Osteocyte (in vitro differentiated cells): Measurements from ENCODE around the gene TNPO2. TPM values are rescaled to one million over a fixed set of nuclear protein-coding genes. Genes with fewer than 3 reads are reported as not detected.
A peak's percentile ranks its signal among the peaks of the same experiment; 100 is the strongest.

ENCODE experiments used
- DNase-seq: peaks from one replicate; pipeline ENCODE4 v3.0.0; 2021; ENCODE audit warnings: mixed read lengths; ENCODE audit not compliant: unreplicated experiment; ENCODE audit errors: extremely low spot score
- H3K27ac Mint-ChIP-seq: one replicate; pipeline ENCODE4 v1.8.0; 2021; ENCODE audit warnings: mild to moderate bottlenecking, mixed read lengths; ENCODE audit not compliant: unreplicated experiment
- H3K27me3 Mint-ChIP-seq: one replicate; pipeline ENCODE4 v1.8.0; 2021; ENCODE audit warnings: mixed read lengths; ENCODE audit not compliant: unreplicated experiment
- H3K36me3 Mint-ChIP-seq: one replicate; pipeline ENCODE4 v1.8.0; 2021; ENCODE audit warnings: mixed read lengths; ENCODE audit not compliant: unreplicated experiment
- H3K4me1 Mint-ChIP-seq: one replicate; pipeline ENCODE4 v1.8.0; 2021; ENCODE audit warnings: mixed read lengths; ENCODE audit not compliant: unreplicated experiment
- H3K4me3 Mint-ChIP-seq: one replicate; pipeline ENCODE4 v1.8.0; 2021; ENCODE audit warnings: mild to moderate bottlenecking, moderate library complexity, mixed read lengths; ENCODE audit not compliant: unreplicated experiment
- H3K9me3 Mint-ChIP-seq: one replicate; pipeline ENCODE4 v1.8.0; 2021; ENCODE audit warnings: mixed read lengths; ENCODE audit not compliant: unreplicated experiment
- CTCF ChIP-seq: fragments of 200-600 bp; sonication (generic); IDR thresholded peaks from 2 replicates; pipeline ENCODE4 v1.5.0; 2021; ENCODE audit warnings: antibody characterized with exemption, mild to moderate bottlenecking, moderate library complexity
- total RNA-seq: library from RNA; stranded (reverse); gene quantifications from 2 replicates; pipeline ENCODE4 v1.2.1, GENCODE V29; 2021

The TNPO2 gene
- total RNA-seq, 1 donor from 2014 or later = 93.3 TPM

GRCh38 chr19:12751635-12752034 lies 27.9 kb upstream of the TNPO2 start, which contains the start of gene BEST2:
Gene BEST2 (plus strand): TSS chr19:12751791. CDS start chr19:12752593, 802 bp downstream.
- DNase-seq = no peak
- Mint-ChIP-seq H3K9me3 (no peaks in the 10 kb centered on the region), H3K4me1 (peaks cover 20% of the 10 kb centered on the region), H3K36me3 (peaks cover 12% of the 10 kb centered on the region), H3K27me3 (peaks cover 23% of the 10 kb centered on the region), H3K4me3 (no peak within 1 kb of the TSS), H3K27ac (no peak within 1 kb of the TSS)
- TF ChIP-seq CTCF = no peak

GRCh38 chr19:12750851-12751250 lies 27.1 kb upstream of the TNPO2 start:
- TF ChIP-seq CTCF = no peak
- H3K27me3 Mint-ChIP-seq = peaks cover 23% of the 10 kb centered on the region
- H3K4me1 Mint-ChIP-seq = peaks cover 20% of the 10 kb centered on the region

GRCh38 chr19:12749938-12750521 lies 26.3 kb upstream of the TNPO2 start:
- Mint-ChIP-seq H3K4me3 (peak overlapping the region; percentile 15), H3K27me3 (peaks cover 23% of the 10 kb centered on the region), H3K36me3 (peaks cover 18% of the 10 kb centered on the region), H3K9me3 (no peaks in the 10 kb centered on the region), H3K27ac (no peak overlapping the region), H3K4me1 (peaks cover 20% of the 10 kb centered on the region)
- TF ChIP-seq CTCF = no peak
- DNase-seq = no peak

More at GRCh38 chr19:12750851-12751250, 27.1 kb upstream of the TNPO2 start:
- DNase-seq = no peak
- Mint-ChIP-seq H3K36me3 (peaks cover 15% of the 10 kb centered on the region), H3K4me3 (no peak overlapping the region), H3K9me3 (no peaks in the 10 kb centered on the region), H3K27ac (no peak overlapping the region)

GRCh38 chr19:12748489-12748888 lies 24.8 kb upstream of the TNPO2 start:
- H3K4me1 Mint-ChIP-seq = peaks cover 20% of the 10 kb centered on the region
- no peak for TF ChIP-seq CTCF

GRCh38 chr19:12745166-12745897 lies 21.6 kb upstream of the TNPO2 start:
- Mint-ChIP-seq H3K27me3 (peaks cover under 1% of the 10 kb centered on the region), H3K9me3 (no peaks in the 10 kb centered on the region), H3K4me1 (peaks cover 14% of the 10 kb centered on the region), H3K27ac (no peak overlapping the region), H3K36me3 (peaks cover 25% of the 10 kb centered on the region), H3K4me3 (no peak overlapping the region)
- TF ChIP-seq CTCF = no peak
- DNase-seq = no peak

More at GRCh38 chr19:12748489-12748888, 24.8 kb upstream of the TNPO2 start:
- Mint-ChIP-seq H3K27me3 (peaks cover 20% of the 10 kb centered on the region), H3K9me3 (no peaks in the 10 kb centered on the region), H3K36me3 (peaks cover 18% of the 10 kb centered on the region), H3K4me3 (no peak overlapping the region), H3K27ac (no peak overlapping the region)
- no peak for DNase-seq
